ENCODE results near the gene POLL. TPM values are rescaled to one million over a fixed set of nuclear protein-coding genes. Genes with fewer than 3 reads are reported as not detected.

The POLL gene
- polyA plus RNA-seq, 2 of the 4 experiments (the other 2 are of a cell fraction): 13.3 to 16.7 TPM

DNA sequence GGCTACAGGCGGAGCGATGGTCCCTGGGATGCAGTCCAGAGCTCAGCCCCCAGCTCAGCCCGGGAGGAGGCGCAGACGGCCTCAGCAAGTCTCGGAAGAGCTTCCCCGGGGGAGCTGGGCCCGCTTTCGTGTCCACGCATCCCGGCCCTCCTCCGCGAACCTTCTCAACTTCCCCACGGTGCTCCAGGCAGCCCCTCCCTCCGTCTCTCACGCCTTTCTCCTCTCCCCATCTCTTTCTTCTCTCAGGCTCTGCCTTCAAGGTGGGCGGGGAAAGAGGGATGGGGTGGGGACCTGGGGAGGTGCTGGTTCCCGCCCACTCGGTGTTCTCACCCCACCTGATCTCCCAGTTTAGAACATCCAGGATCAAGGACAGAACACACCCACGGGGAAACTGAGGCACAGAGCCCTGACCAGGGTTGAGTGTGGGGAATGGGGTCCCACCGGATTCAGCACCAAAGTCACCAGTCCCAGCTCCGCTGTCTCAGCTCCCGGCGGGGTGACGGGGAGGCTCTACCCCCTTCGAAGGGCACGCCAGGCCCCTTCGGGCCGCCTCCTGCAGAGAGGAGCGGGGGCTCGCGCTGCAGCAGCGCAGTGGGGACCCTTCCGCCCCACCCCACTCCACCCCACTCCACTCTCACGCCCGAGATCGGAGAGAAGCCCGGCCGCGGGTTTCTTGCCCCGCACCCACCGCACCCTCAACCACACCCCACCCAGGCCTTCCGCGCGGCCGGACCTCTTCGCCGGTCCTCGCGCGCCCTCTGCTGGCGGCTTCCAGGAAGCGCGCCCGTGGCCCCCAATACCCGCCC, 18.2 kb downstream of the POLL start:
- ChIA-PET CTCF (interaction anchor here (0.6 to 6.6 kb wide), 52 partner anchors 9 to 601 kb away, joined by 3 to 136 read pairs (median 4); partner anchors contain the start of genes DPCD and POLL), POLR2A (interaction anchor here (0.7 to 1.6 kb wide), 3 partner anchors 18 to 356 kb away, joined by 3 to 9 read pairs (median 7); partner anchors contain the start of genes DPCD and POLL)
- Histone ChIP-seq H3K4me1 (peaks cover 10% of the 10 kb centered on the region; the same call in 2 of the 3 replicates), H3K4me3 (peak overlapping the region; percentile 63), H3K9me3 (peaks cover 13% of the 10 kb centered on the region; the same call in 2 of the 3 replicates), H3K4me2 (peak overlapping the region; percentile 95), H3K27ac (peak overlapping the region; percentile 81 to 92)
- FAIRE-seq (no peak), DNase-seq (ENCODE audit: low read depth in 1 of 2, low spot score in 1 of 2) (peak; percentile 69 to 88), ATAC-seq (peak; percentile 69 to 88)
- 7% methylated on average over 25 of the region's 56 CpGs for WGBS (ENCODE audit: missing lambda C conversion rate)
- TF ChIP-seq CHD2 (IDR thresholded peaks at IDR 0.05; ENCODE audit: low read length, partially characterized antibody) (no peak), ZNF302 (CRISPR knock-in tag; IDR thresholded peaks at IDR 0.05) (no peak), RCOR1 (IDR thresholded peaks at IDR 0.05; ENCODE audit: low read depth, low read length) (no peak), JUN (IDR thresholded peaks at IDR 0.05) (peak in 1 of 2 experiments; percentile 60; a peak in 1 of 5 replicates), NPAS2 (CRISPR knock-in tag; IDR thresholded peaks at IDR 0.05; ENCODE audit: borderline replicate concordance) (no peak), CEBPB (IDR thresholded peaks at IDR 0.05) (no peak), MYC (IDR thresholded peaks at IDR 0.05; ENCODE audit: borderline replicate concordance, low read length) (no peak; the same call in 1 of the 2 replicates), FOXS1 (CRISPR knock-in tag; IDR thresholded peaks at IDR 0.05) (no peak), EP300 (IDR thresholded peaks at IDR 0.05) (no peak), SREBF2 (IDR thresholded peaks at IDR 0.05) (no peak), POLR2AphosphoS2 (conservative IDR thresholded peaks at IDR 0.05; ENCODE audit: low read length) (no peak), BHLHE40 (IDR thresholded peaks at IDR 0.05; ENCODE audit: low read depth, low read length) (no peak), TFCP2L1 (CRISPR knock-in tag; IDR thresholded peaks at IDR 0.05) (no peak), SMC3 (IDR thresholded peaks at IDR 0.05) (peak; percentile 91), RFX5 (IDR thresholded peaks at IDR 0.05) (no peak), HOXA7 (CRISPR knock-in tag; IDR thresholded peaks at IDR 0.05) (no peak), NR3C1 (IDR thresholded peaks at IDR 0.05) (no peak), CBX2 (IDR thresholded peaks at IDR 0.05; ENCODE audit: borderline replicate concordance, low read depth) (no peak), MAZ (IDR thresholded peaks at IDR 0.05; ENCODE audit: borderline replicate concordance, low read depth, low read length) (0 out of 2 replicates have a peak, but pooled peaks have one; percentile 33), ZC3H11A (IDR thresholded peaks at IDR 0.05) (no peak), PHF8 (IDR thresholded peaks at IDR 0.05; ENCODE audit: borderline replicate concordance, low read depth) (no peak), NFE2L2 (conservative IDR thresholded peaks at IDR 0.05; ENCODE audit: low read length) (no peak), KDM1A (IDR thresholded peaks at IDR 0.05; ENCODE audit: low read depth) (no peak), MAFK (IDR thresholded peaks at IDR 0.05; ENCODE audit: partially characterized antibody) (no peak), CBX8 (IDR thresholded peaks at IDR 0.05) (no peak), ZFP36 (IDR thresholded peaks at IDR 0.05; ENCODE audit: borderline replicate concordance, partially characterized antibody) (no peak), ZSCAN20 (CRISPR knock-in tag; IDR thresholded peaks at IDR 0.05) (no peak), JUNB (IDR thresholded peaks at IDR 0.05) (no peak)
- TF ChIP-seq, protein P1, sequence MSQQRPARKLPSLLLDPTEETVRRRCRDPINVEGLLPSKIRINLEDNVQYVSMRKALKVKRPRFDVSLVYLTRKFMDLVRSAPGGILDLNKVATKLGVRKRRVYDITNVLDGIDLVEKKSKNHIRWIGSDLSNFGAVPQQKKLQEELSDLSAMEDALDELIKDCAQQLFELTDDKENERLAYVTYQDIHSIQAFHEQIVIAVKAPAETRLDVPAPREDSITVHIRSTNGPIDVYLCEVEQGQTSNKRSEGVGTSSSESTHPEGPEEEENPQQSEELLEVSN (IDR thresholded peaks at IDR 0.05; ENCODE audit: borderline replicate concordance, low read depth): no peak
- TF ChIP-seq, protein P2, sequence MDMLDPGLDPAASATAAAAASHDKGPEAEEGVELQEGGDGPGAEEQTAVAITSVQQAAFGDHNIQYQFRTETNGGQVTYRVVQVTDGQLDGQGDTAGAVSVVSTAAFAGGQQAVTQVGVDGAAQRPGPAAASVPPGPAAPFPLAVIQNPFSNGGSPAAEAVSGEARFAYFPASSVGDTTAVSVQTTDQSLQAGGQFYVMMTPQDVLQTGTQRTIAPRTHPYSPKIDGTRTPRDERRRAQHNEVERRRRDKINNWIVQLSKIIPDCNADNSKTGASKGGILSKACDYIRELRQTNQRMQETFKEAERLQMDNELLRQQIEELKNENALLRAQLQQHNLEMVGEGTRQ (IDR thresholded peaks at IDR 0.05): no peak
- TF ChIP-seq, protein P3, sequence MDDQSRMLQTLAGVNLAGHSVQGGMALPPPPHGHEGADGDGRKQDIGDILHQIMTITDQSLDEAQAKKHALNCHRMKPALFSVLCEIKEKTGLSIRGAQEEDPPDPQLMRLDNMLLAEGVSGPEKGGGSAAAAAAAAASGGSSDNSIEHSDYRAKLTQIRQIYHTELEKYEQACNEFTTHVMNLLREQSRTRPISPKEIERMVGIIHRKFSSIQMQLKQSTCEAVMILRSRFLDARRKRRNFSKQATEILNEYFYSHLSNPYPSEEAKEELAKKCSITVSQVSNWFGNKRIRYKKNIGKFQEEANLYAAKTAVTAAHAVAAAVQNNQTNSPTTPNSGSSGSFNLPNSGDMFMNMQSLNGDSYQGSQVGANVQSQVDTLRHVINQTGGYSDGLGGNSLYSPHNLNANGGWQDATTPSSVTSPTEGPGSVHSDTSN (IDR thresholded peaks at IDR 0.05): 0 out of 2 replicates have a peak, but pooled peaks have one; percentile 37
- TF ChIP-seq, protein P4, sequence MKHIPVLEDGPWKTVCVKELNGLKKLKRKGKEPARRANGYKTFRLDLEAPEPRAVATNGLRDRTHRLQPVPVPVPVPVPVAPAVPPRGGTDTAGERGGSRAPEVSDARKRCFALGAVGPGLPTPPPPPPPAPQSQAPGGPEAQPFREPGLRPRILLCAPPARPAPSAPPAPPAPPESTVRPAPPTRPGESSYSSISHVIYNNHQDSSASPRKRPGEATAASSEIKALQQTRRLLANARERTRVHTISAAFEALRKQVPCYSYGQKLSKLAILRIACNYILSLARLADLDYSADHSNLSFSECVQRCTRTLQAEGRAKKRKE (CRISPR knock-in tag; IDR thresholded peaks at IDR 0.05; ENCODE audit: low read depth): no peak
- TF ChIP-seq, protein P5, sequence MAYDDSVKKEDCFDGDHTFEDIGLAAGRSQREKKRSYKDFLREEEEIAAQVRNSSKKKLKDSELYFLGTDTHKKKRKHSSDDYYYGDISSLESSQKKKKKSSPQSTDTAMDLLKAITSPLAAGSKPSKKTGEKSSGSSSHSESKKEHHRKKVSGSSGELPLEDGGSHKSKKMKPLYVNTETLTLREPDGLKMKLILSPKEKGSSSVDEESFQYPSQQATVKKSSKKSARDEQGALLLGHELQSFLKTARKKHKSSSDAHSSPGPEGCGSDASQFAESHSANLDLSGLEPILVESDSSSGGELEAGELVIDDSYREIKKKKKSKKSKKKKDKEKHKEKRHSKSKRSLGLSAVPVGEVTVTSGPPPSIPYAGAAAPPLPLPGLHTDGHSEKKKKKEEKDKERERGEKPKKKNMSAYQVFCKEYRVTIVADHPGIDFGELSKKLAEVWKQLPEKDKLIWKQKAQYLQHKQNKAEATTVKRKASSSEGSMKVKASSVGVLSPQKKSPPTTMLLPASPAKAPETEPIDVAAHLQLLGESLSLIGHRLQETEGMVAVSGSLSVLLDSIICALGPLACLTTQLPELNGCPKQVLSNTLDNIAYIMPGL (CRISPR knock-in tag; IDR thresholded peaks at IDR 0.05; ENCODE audit: borderline replicate concordance): no peak; the same call in 1 of the 2 replicates
- TF ChIP-seq, protein P6, sequence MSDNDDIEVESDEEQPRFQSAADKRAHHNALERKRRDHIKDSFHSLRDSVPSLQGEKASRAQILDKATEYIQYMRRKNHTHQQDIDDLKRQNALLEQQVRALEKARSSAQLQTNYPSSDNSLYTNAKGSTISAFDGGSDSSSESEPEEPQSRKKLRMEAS (IDR thresholded peaks at IDR 0.05): peak; percentile 54; the same call in 1 of the 2 replicates
